Muscle of leg (tissue), 11 donors: ENCODE data around the gene ASNS. TPM values are rescaled to one million over a fixed set of nuclear protein-coding genes. Genes with fewer than 3 reads are reported as not detected.
A peak's percentile ranks its signal among the peaks of the same experiment; 100 is the strongest.

Experiments used
- DNase-seq: peaks from one replicate; pipeline ENCODE4 v3.0.0; 2013
- H3K27ac ChIP-seq: one replicate; pipeline ENCODE4 v1.5.1; 2013; ENCODE audit warnings: mild to moderate bottlenecking, low read length, control low read depth
- H3K27me3 ChIP-seq: one replicate; pipeline ENCODE4 v1.6.1; 2013; ENCODE audit warnings: low read length; ENCODE audit not compliant: control insufficient read depth, insufficient read depth
- H3K36me3 ChIP-seq: one replicate; pipeline ENCODE4 v1.6.1; 2013; ENCODE audit warnings: low read length; ENCODE audit not compliant: control insufficient read depth, insufficient read depth
- H3K4me1 ChIP-seq: one replicate; pipeline ENCODE4 v1.6.1; 2013; ENCODE audit warnings: low read length; ENCODE audit not compliant: control insufficient read depth, insufficient read depth
- H3K4me3 ChIP-seq: one replicate; pipeline ENCODE4 v1.5.1; 2013; ENCODE audit warnings: low read length, control low read depth
- H3K9me3 ChIP-seq: replicated peaks from 2 replicates; pipeline ENCODE4 v1.6.1; 2013; ENCODE audit warnings: low read depth, low read length; ENCODE audit not compliant: control insufficient read depth
- WGBS: methylation state at CpG from one replicate; pipeline ENCODE4 v1.1.5; 2013; ENCODE audit warnings: missing lambda C conversion rate; ENCODE audit not compliant: insufficient coverage; 5-methylcytosine and 5-hydroxymethylcytosine counted together
- polyA plus RNA-seq, 8 donors: library from polyadenylated mRNA; unstranded; fragments of 120-200 nt; gene quantifications; one replicate each; pipeline versions ENCODE4 v1.2.1 to v1.2.3, GENCODE V29; 2013; ENCODE audit warnings: inconsistent platforms in 1 of 8, low replicate concordance in 1 of 8; ENCODE audit not compliant: insufficient read length in 8 of 8, insufficient read depth in 1 of 8
- total RNA-seq: library from RNA; stranded (reverse); fragments of 120-200 nt; gene quantifications from one replicate; pipeline ENCODE4 v1.2.4, GENCODE V29; 2013

Gene ASNS
- total and polyA plus RNA-seq, 9 donors = 8.1 to 16.4 (median 11.1) TPM

GRCh38 chr7:97846945-97847344, 25.3 kb downstream of the ASNS start:
- no peak for DNase-seq
- WGBS = no CpG with 5 or more reads among the region's 4 CpGs
- H3K4me1 ChIP-seq = no peaks in the 10 kb centered on the region
- H3K36me3 ChIP-seq = peaks cover 5% of the 10 kb centered on the region
- H3K4me3 ChIP-seq = no peak overlapping the region
- H3K27me3 ChIP-seq = no peaks in the 10 kb centered on the region
- H3K27ac ChIP-seq = no peak overlapping the region
- no peaks in the 10 kb centered on the region for H3K9me3 ChIP-seq

- Histone ChIP-seq H3K36me3 (no peaks in the 10 kb centered on the region), H3K27ac (no peak overlapping the region), H3K9me3 (no peaks in the 10 kb centered on the region), H3K4me3 (no peak overlapping the region), H3K4me1 (no peaks in the 10 kb centered on the region), H3K27me3 (no peaks in the 10 kb centered on the region)
- WGBS = no CpG with 5 or more reads among the region's 2 CpGs
- peak; percentile 19 for DNase-seq
These were observed 26.5 kb downstream of the ASNS start for GRCh38 chr7:97845622-97846203.

- no CpG with 5 or more reads among the region's 3 CpGs for WGBS
- H3K27me3 ChIP-seq = no peaks in the 10 kb centered on the region
- no peak overlapping the region for H3K27ac ChIP-seq
- no peaks in the 10 kb centered on the region for H3K4me1 ChIP-seq
- no peak for DNase-seq
- H3K4me3 ChIP-seq = no peak overlapping the region
- no peaks in the 10 kb centered on the region for H3K9me3 ChIP-seq
- H3K36me3 ChIP-seq = no peaks in the 10 kb centered on the region
These were observed 28.2 kb downstream of the ASNS start for GRCh38 chr7:97844036-97844435.

GRCh38 chr7:97842772-97843345, 29.3 kb downstream of the ASNS start:
- WGBS = 93% methylated on average over 13 of the region's 27 CpGs
- Histone ChIP-seq H3K36me3 (no peaks in the 10 kb centered on the region), H3K27me3 (no peaks in the 10 kb centered on the region), H3K4me1 (no peaks in the 10 kb centered on the region), H3K27ac (no peak overlapping the region), H3K4me3 (no peak overlapping the region), H3K9me3 (no peaks in the 10 kb centered on the region)
- DNase-seq = no peak

GRCh38 chr7:97842006-97842405, 30.2 kb downstream of the ASNS start:
- Histone ChIP-seq H3K27me3 (no peaks in the 10 kb centered on the region), H3K4me3 (no peak overlapping the region), H3K4me1 (no peaks in the 10 kb centered on the region), H3K36me3 (no peaks in the 10 kb centered on the region), H3K27ac (no peak overlapping the region), H3K9me3 (no peaks in the 10 kb centered on the region)
- WGBS = 35% methylated on average over 6 of the region's 6 CpGs
- peak; percentile 36 for DNase-seq

GRCh38 chr7:97835296-97836138, 36.7 kb downstream of the ASNS start:
- Histone ChIP-seq H3K27me3 (no peaks in the 10 kb centered on the region), H3K9me3 (no peaks in the 10 kb centered on the region), H3K27ac (no peak overlapping the region), H3K4me1 (no peaks in the 10 kb centered on the region), H3K36me3 (no peaks in the 10 kb centered on the region), H3K4me3 (no peak overlapping the region)
- no CpG with 5 or more reads among the region's 12 CpGs for WGBS
- peak; percentile 70 for DNase-seq

GRCh38 chr7:97819161-97819560, 53.0 kb downstream of the ASNS start:
- no peaks in the 10 kb centered on the region for H3K36me3 ChIP-seq
- no peak for DNase-seq
- H3K4me1 ChIP-seq = no peaks in the 10 kb centered on the region
- no peak overlapping the region for H3K27ac ChIP-seq
- H3K4me3 ChIP-seq = no peak overlapping the region
- no peaks in the 10 kb centered on the region for H3K27me3 ChIP-seq
- no peaks in the 10 kb centered on the region for H3K9me3 ChIP-seq

GRCh38 chr7:97818066-97818663, 54.0 kb downstream of the ASNS start:
- Histone ChIP-seq H3K27me3 (no peaks in the 10 kb centered on the region), H3K27ac (no peak overlapping the region), H3K4me3 (no peak overlapping the region), H3K36me3 (no peaks in the 10 kb centered on the region), H3K9me3 (no peaks in the 10 kb centered on the region), H3K4me1 (no peaks in the 10 kb centered on the region)
- DNase-seq = no peak
- WGBS = 63% methylated on average over 2 of the region's 5 CpGs
